Measurements from ENCODE around the gene ADTRP. TPM values are rescaled to one million over a fixed set of nuclear protein-coding genes. Genes with fewer than 3 reads are reported as not detected.

ADTRP gene
- total RNA-seq, 1 experiment from 2014 or later = 0.86 TPM

DNA sequence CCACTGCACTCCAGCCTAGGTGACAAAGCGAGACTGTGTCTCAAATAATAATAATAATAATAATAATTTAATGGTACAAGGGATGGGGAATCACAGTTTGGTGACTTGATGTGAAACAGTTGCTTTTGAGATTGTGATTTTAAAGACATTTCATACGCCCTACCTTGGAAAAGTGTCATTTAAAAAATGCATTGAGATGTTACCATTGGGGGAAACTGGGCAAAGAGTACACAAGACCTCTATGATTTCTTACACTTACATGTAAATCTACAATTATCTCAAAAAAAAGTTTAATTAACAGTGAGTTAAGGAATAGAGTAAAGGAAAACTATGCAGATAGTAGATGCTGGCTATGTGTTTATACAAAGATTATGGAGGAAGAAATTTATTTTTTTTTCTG lies 22.3 kb downstream of the ADTRP start:
- TF ChIP-seq SRF (IDR thresholded peaks at IDR 0.05; ENCODE audit: low read depth) = no peak
- no peak for TF ChIP-seq CEBPB (IDR thresholded peaks at IDR 0.05; ENCODE audit: low read depth)
- no peak for TF ChIP-seq EGR1 (IDR thresholded peaks at IDR 0.05; ENCODE audit: low read depth)
- TF ChIP-seq TCF7L2 (IDR thresholded peaks at IDR 0.05; ENCODE audit: borderline replicate concordance, extremely low read depth, insufficient read depth, insufficient read length) = no peak
- no peak for TF ChIP-seq ELF1 (IDR thresholded peaks at IDR 0.05; ENCODE audit: borderline replicate concordance, low read depth)
- no peak for TF ChIP-seq POLR2AphosphoS5 (IDR thresholded peaks at IDR 0.05; ENCODE audit: low read depth, low read length)
- TF ChIP-seq SIN3A (IDR thresholded peaks at IDR 0.05; ENCODE audit: low read depth) = no peak
- no peak for TF ChIP-seq YY1 (IDR thresholded peaks at IDR 0.05; ENCODE audit: extremely low read depth, insufficient replicate concordance, low read depth, low read length)
- TF ChIP-seq FOSL1 (IDR thresholded peaks at IDR 0.05; ENCODE audit: low read depth) = no peak
- TF ChIP-seq SP1 (IDR thresholded peaks at IDR 0.05; ENCODE audit: low read depth) = no peak
- TF ChIP-seq ZFX (IDR thresholded peaks at IDR 0.05) = no peak
- TF ChIP-seq, protein P1, sequence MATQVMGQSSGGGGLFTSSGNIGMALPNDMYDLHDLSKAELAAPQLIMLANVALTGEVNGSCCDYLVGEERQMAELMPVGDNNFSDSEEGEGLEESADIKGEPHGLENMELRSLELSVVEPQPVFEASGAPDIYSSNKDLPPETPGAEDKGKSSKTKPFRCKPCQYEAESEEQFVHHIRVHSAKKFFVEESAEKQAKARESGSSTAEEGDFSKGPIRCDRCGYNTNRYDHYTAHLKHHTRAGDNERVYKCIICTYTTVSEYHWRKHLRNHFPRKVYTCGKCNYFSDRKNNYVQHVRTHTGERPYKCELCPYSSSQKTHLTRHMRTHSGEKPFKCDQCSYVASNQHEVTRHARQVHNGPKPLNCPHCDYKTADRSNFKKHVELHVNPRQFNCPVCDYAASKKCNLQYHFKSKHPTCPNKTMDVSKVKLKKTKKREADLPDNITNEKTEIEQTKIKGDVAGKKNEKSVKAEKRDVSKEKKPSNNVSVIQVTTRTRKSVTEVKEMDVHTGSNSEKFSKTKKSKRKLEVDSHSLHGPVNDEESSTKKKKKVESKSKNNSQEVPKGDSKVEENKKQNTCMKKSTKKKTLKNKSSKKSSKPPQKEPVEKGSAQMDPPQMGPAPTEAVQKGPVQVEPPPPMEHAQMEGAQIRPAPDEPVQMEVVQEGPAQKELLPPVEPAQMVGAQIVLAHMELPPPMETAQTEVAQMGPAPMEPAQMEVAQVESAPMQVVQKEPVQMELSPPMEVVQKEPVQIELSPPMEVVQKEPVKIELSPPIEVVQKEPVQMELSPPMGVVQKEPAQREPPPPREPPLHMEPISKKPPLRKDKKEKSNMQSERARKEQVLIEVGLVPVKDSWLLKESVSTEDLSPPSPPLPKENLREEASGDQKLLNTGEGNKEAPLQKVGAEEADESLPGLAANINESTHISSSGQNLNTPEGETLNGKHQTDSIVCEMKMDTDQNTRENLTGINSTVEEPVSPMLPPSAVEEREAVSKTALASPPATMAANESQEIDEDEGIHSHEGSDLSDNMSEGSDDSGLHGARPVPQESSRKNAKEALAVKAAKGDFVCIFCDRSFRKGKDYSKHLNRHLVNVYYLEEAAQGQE (IDR thresholded peaks at IDR 0.05; ENCODE audit: low read depth) = no peak
- TF ChIP-seq, protein P2, sequence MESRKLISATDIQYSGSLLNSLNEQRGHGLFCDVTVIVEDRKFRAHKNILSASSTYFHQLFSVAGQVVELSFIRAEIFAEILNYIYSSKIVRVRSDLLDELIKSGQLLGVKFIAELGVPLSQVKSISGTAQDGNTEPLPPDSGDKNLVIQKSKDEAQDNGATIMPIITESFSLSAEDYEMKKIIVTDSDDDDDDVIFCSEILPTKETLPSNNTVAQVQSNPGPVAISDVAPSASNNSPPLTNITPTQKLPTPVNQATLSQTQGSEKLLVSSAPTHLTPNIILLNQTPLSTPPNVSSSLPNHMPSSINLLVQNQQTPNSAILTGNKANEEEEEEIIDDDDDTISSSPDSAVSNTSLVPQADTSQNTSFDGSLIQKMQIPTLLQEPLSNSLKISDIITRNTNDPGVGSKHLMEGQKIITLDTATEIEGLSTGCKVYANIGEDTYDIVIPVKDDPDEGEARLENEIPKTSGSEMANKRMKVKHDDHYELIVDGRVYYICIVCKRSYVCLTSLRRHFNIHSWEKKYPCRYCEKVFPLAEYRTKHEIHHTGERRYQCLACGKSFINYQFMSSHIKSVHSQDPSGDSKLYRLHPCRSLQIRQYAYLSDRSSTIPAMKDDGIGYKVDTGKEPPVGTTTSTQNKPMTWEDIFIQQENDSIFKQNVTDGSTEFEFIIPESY (IDR thresholded peaks at IDR 0.05; ENCODE audit: extremely low read depth, insufficient replicate concordance, low read length) = no peak
- TF ChIP-seq, protein P3, sequence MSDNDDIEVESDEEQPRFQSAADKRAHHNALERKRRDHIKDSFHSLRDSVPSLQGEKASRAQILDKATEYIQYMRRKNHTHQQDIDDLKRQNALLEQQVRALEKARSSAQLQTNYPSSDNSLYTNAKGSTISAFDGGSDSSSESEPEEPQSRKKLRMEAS (IDR thresholded peaks at IDR 0.05) = no peak
- TF ChIP-seq POLR2A (IDR thresholded peaks at IDR 0.05; ENCODE audit: borderline replicate concordance, extremely low read depth, insufficient read depth, insufficient read length) = no peak
- DNase-seq (ENCODE audit: low read depth, low spot score) (no peak), ATAC-seq (no peak)
- H3K4me1 ChIP-seq (ENCODE audit: control insufficient read depth in 1 of 2, insufficient read depth in 2 of 2, low read length in 2 of 2) = peaks cover 0 to 4% of the 10 kb centered on the region in 2 experiments; a peak in 1 of 4 replicates
- no peak overlapping the region for H3K9ac ChIP-seq (ENCODE audit: low read length)
- ChIA-PET POLR2A (no interaction called here), RAD21 (ENCODE audit: low non-redundant PET in 1 of 2, low total read pairs in 2 of 2, uncharacterized antibody in 2 of 2, unreplicated experiment in 2 of 2) (no interaction called here), CTCF (no interaction called here)
- no peaks in the 10 kb centered on the region for H3K9me3 ChIP-seq (ENCODE audit: control insufficient read depth in 1 of 2, insufficient read depth in 1 of 2, low read depth in 1 of 2, low read length in 2 of 2)
- H3K79me2 ChIP-seq (ENCODE audit: insufficient read depth, low read length) = no peaks in the 10 kb centered on the region
- no peaks in the 10 kb centered on the region for H3K36me3 ChIP-seq (ENCODE audit: control insufficient read depth in 1 of 2, insufficient read depth in 2 of 2, low read length in 2 of 2)
- no TSS peak for BruUV-seq (replicated peaks)
- no peaks in the 10 kb centered on the region for H3K9me2 ChIP-seq (ENCODE audit: insufficient read depth)
- intact Hi-C loops (cut with micrococcal nuclease) = no loop called here
- H3K27me3 ChIP-seq (ENCODE audit: insufficient read depth, low read length) = no peaks in the 10 kb centered on the region
- no peak overlapping the region for H2AFZ ChIP-seq (ENCODE audit: low read depth, low read length, poor library complexity, severe bottlenecking)
- H3K27ac ChIP-seq (ENCODE audit: low read depth, low read length) = no peak overlapping the region
- no peaks in the 10 kb centered on the region for H4K20me1 ChIP-seq (ENCODE audit: insufficient read depth)
- H3K4me2 ChIP-seq (ENCODE audit: low read length) = no peak overlapping the region
- H3K4me3 ChIP-seq (replicated peaks in 1 of 2; ENCODE audit: low read depth in 1 of 2, low read length in 2 of 2) = no peak overlapping the region

Measured in HCT116 (cell line).